ENCODE data around the gene PLCH2. TPM values are rescaled to one million over a fixed set of nuclear protein-coding genes. Genes with fewer than 3 reads are reported as not detected.

The PLCH2 gene
- total and polyA plus RNA-seq, 4 donors: 2.1 to 7.9 (median 3.4) TPM

DNA sequence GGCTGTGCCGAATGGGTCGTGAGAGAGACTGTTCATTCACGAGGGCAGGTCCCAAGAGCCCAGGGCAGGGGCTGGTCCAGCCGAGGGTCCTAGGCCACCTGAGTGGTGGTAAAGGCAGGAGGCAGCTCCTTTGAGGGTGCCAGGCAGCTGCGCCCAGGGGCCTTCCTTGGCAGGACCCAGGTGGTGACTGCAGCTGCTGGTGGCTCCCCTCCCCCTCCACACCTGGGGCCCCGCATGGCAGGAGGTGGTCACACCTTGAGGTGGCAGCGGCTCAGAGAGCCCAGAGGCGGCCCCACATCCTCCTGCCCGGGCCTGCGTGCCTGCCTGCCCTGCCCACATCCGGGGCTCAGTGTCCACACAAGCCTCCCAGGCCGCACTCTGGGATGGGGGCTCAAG is 9.8 kb upstream of the PLCH2 start:
- no peak for ATAC-seq (ENCODE audit: insufficient read depth, low FRiP score)
- Histone ChIP-seq H3K36me3 (ENCODE audit: control insufficient read depth in 4 of 4, insufficient read depth in 4 of 4, low read length in 4 of 4) (no peaks in the 10 kb centered on the region), H3K27ac (ENCODE audit: low read depth in 1 of 2, low read length in 1 of 2) (no peak overlapping the region), H3K4me1 (ENCODE audit: control insufficient read depth in 5 of 5, insufficient read depth in 5 of 5, low read length in 5 of 5) (peaks cover 0 to 48% (median 2%) of the 10 kb centered on the region in 5 donors), H3K27me3 (ENCODE audit: control insufficient read depth in 3 of 3, insufficient read depth in 3 of 3, low read length in 2 of 3) (peaks cover 0 to 18% (median 11%) of the 10 kb centered on the region in 3 donors), H3K9me3 (ENCODE audit: control insufficient read depth in 4 of 4, insufficient read depth in 3 of 4, low read length in 3 of 4) (peaks cover 0 to 2% (median 0%) of the 10 kb centered on the region in 4 donors), H3K9ac (ENCODE audit: insufficient read depth in 1 of 2, low read length in 2 of 2) (no peak overlapping the region), H3K4me3 (no peak overlapping the region)
- TF ChIP-seq CTCF (IDR thresholded peaks at IDR 0.05; ENCODE audit: control extremely low read depth, extremely low read depth): no peak
- no peak for DNase-seq
- 57 to 76% methylated on average over 11 to 12 of the region's 12 CpGs for WGBS, 2 donors

GRCh38 chr1:2466958-2467554 is 9.0 kb upstream of the PLCH2 start:
- TF ChIP-seq CTCF (IDR thresholded peaks at IDR 0.05; ENCODE audit: control extremely low read depth, extremely low read depth): no peak
- no peak for ATAC-seq (ENCODE audit: insufficient read depth, low FRiP score)
- peaks cover 0 to 18% (median 11%) of the 10 kb centered on the region in 3 donors for H3K27me3 ChIP-seq (ENCODE audit: control insufficient read depth in 3 of 3, insufficient read depth in 3 of 3, low read length in 2 of 3)

DNA sequence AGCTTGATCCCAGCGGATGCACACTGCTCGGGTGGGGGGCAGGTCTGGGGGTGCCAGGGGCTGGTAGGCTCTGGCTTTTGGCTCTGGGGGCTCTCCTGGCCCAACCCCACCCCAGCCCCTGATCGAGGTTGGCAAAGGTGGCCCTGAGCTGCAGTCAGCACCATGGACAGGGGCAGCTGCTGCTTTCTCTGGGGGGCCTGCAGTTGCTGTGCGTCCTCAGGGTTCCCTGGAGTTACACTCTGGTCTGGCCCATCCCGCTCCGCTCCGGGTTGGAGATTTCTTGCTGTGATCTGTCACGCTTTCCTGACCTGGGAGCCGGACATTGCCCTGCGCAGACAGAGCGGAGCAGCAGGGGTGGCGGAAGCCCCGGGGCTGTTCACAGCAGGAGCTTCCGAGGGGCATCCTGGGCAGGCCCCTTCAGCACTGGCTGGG is 8.0 kb upstream of the PLCH2 start:
- 28 to 29% methylated on average over 14 of the region's 14 CpGs for WGBS, 2 donors
- DNase-seq: peak; percentile 68 to 75 (median 73)
- H3K27me3 ChIP-seq (ENCODE audit: control insufficient read depth in 3 of 3, insufficient read depth in 3 of 3, low read length in 2 of 3): peaks cover 0 to 14% (median 10%) of the 10 kb centered on the region in 3 donors

More at GRCh38 chr1:2466958-2467554, 9.0 kb upstream of the PLCH2 start:
- DNase-seq: peak; percentile 83 to 88 (median 88)
- Histone ChIP-seq H3K9ac (ENCODE audit: insufficient read depth in 1 of 2, low read length in 2 of 2) (no peak overlapping the region), H3K4me3 (no peak overlapping the region), H3K36me3 (ENCODE audit: control insufficient read depth in 4 of 4, insufficient read depth in 4 of 4, low read length in 4 of 4) (no peaks in the 10 kb centered on the region), H3K27ac (ENCODE audit: low read depth in 1 of 2, low read length in 1 of 2) (no peak overlapping the region), H3K9me3 (ENCODE audit: control insufficient read depth in 4 of 4, insufficient read depth in 3 of 4, low read length in 3 of 4) (peaks cover 0 to 2% (median 0%) of the 10 kb centered on the region in 4 donors), H3K4me1 (ENCODE audit: control insufficient read depth in 5 of 5, insufficient read depth in 5 of 5, low read length in 5 of 5) (peaks cover 0 to 48% (median 2%) of the 10 kb centered on the region in 5 donors)
- WGBS, 2 donors: 5 to 12% methylated on average over 19 to 30 of the region's 30 CpGs

More for the DNA sequence above, 8.0 kb upstream of the PLCH2 start:
- H3K4me1 ChIP-seq (ENCODE audit: control insufficient read depth in 5 of 5, insufficient read depth in 5 of 5, low read length in 5 of 5): peaks cover 0 to 42% (median 2%) of the 10 kb centered on the region in 5 donors
- H3K27ac ChIP-seq (ENCODE audit: low read depth in 1 of 2, low read length in 1 of 2): no peak overlapping the region
- no peak overlapping the region for H3K4me3 ChIP-seq
- no peak for TF ChIP-seq CTCF (IDR thresholded peaks at IDR 0.05; ENCODE audit: control extremely low read depth, extremely low read depth)
- no peak overlapping the region for H3K9ac ChIP-seq (ENCODE audit: insufficient read depth in 1 of 2, low read length in 2 of 2)
- no peak for ATAC-seq (ENCODE audit: insufficient read depth, low FRiP score)
- H3K9me3 ChIP-seq (ENCODE audit: control insufficient read depth in 4 of 4, insufficient read depth in 3 of 4, low read length in 3 of 4): peaks cover 0 to 2% (median 0%) of the 10 kb centered on the region in 4 donors
- no peaks in the 10 kb centered on the region for H3K36me3 ChIP-seq (ENCODE audit: control insufficient read depth in 4 of 4, insufficient read depth in 4 of 4, low read length in 4 of 4)
